NCI-H1417 treated with DMSO at 0.1 percent for 48 hours (cell line): ENCODE measurements around the gene PRR23C.

Experiments
- DNase-seq: peaks from one replicate; lab custom pipeline; 2025; lab: John Stamatoyannopoulos, UW

PRR23C gene

GRCh38 chr3:138995706-138996105, 49.0 kb downstream of the PRR23C start:
- DNase-seq: no peak
